GM19099 (cell line): Measurements from ENCODE around the gene MSLN.

Experiments
- POLR2A ChIP-seq: IDR thresholded peaks from 3 replicates; pipeline ENCODE4 v1.6.1; 2011; ENCODE audit warnings: low read depth; ENCODE audit not compliant: insufficient read length; ENCODE audit errors: extremely low read depth

Gene MSLN

GRCh38 chr16:760545-761343 is at the start of gene MSLN:
TSS of gene MSLN (plus strand) at chr16:760734. CDS start at chr16:762681, 1,947 bp downstream.
- no peak for TF ChIP-seq POLR2A

DNA sequence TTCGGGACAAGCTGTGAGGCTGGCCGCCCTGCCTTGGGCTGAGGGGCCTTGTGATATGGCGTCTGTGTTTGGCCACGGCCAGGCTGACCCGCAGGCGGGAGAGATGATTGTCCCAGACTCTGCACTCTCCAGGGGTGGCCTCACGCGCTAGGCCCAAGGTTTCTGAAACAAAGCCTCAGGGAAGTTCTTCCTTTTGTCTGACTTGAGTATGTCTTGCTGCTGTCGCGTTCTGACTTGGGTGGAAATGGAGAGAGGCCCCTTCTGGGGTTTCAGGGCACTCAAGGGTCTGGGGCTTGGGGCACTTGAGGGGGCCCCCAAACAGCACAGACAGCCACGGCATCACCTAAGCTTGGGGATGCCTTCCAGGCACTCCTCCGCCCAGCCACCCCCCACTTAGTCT is 49.5 kb upstream of the MSLN start:
- no peak for TF ChIP-seq POLR2A

DNA sequence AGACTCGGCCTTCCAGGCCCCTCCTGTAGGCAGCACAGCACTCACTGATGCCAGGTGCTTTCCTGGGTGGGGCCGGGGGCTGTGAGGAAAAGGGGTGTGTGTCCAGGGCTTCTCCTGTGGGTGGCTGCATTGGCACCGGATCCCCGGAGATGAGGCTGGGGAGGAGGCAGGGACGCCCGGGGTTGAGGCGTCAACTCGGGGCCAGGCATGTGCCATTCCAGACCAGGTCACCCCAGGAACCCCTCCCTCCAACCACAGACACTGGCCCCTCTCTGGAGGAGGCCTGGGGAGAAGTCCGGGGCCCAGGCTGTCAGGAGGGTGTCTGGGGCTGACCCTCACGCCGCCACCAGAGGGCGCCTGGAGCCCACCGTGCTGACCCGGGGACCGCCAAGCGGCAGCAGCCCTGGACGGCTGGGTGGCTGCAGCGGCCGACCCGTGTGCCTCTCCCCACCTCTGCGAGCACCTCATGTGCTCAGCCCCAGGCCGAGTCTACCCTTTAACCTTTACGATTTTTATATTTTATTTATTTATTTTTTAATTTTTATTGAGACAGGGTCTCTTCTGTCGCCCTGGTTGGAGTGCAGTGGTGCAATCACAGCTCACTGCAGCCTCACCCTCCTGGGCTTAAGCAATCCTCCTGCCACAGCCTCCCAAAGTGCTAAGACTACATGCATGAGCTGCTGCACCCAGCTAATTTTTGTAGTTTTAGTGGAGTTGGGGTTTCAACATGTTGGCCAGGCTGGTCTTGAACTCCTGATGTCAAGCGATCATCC is 48.8 kb upstream of the MSLN start:
- TF ChIP-seq POLR2A, result no peak

GRCh38 chr16:714079-714478 is 46.5 kb upstream of the MSLN start:
- no peak for TF ChIP-seq POLR2A

DNA sequence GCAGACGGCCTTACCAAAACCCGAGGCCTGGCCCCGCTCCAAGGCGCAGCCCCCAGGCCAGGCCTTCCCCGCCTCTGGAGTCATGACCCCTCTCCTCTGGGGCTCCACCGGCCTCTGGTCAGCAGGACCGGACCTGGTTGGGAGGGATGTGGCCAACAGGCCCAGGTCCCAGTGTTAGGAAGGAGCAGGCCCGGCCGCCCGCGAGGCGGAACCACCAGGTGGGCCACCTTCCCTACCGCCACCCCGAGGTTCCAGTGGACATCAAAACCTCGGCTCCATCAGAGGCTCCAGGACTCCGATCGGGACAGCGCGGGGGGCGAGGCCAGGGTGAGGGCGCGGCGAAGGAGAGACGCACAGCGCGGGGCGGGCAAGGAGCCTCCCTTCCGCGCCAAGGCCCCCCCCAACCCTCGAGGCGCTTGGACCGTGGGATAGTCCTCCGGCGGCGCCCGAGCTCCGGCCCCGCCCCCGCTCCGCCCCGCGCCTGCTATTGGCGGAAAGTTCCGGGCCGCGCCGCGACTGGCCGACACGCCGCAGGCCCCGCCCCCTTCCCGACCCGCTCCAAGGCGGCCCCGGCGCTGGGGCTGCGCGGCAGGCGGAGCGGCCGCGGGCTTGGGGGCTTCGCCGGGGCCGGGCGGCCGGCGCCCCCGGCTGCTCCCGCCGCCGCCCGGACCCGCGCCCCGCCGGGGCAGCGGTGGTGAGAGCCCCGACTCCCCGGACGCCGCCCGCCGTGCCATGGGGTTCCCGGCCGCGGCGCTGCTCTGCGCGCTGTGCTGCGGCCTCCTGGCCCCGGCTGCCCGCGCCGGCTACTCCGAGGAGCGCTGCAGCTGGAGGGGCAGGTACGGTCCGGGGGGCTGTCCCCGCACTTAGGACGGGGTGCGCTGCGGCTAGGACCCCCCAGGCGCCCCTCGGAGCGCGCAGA is 45.7 kb upstream of the MSLN start, which contains the start of gene METRN:
TSS of gene METRN (plus strand) at position 561 of the 919 bp plus-strand sequence. CDS start at position 733, 172 bp downstream.
- peak; percentile 18 for TF ChIP-seq POLR2A

GRCh38 chr16:715477-716199 is 44.9 kb upstream of the MSLN start:
- TF ChIP-seq POLR2A, result no peak

GRCh38 chr16:716200-716568 is 44.4 kb upstream of the MSLN start:
- TF ChIP-seq POLR2A, result no peak

- TF ChIP-seq POLR2A, result no peak
These were observed 43.7 kb upstream of the MSLN start for GRCh38 chr16:716768-717325.

- no peak for TF ChIP-seq POLR2A
These were observed 42.9 kb upstream of the MSLN start for GRCh38 chr16:717450-718245.

GRCh38 chr16:718389-718788 is 42.1 kb upstream of the MSLN start:
- TF ChIP-seq POLR2A, result no peak

GRCh38 chr16:718922-719321 is 41.6 kb upstream of the MSLN start:
- TF ChIP-seq POLR2A, result no peak

DNA sequence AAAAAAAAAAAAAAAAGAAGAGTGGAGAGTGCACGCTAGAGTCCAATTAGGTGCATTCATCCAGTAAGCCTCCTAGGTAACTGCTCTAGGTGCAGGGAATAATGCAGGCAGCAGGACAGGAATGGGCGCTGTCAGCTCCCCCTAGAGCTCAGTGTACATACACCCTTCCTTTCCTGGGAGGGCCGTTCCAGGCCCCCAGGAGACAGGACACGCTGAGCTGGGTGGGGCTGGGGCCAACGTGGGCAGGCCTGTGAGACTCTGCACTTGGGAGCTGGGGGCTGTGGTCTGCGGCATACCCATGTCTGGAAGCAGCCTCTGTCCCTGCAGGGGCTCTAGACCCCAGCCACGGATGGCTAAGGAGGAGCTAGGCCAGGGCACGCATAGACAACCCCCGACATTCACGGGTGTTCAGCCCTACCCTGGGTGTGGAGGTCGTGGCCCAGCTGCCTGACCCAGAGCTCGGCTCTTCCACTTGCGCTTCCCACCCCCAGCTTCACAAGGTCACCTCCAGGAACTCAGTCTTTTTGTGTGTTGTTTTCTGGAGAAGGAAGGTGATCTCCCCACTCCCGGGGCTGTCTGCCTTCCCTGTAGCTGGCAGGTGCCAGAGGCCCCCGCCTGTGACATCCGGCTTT is 40.6 kb upstream of the MSLN start:
- TF ChIP-seq POLR2A, result no peak
